Jurkat, Clone E6-1 (cell line): ENCODE measurements around the gene MCTP2.

Source experiments
- DNase-seq: peaks from one replicate; pipeline ENCODE4 v3.0.0-alpha.2; 2011; ENCODE audit warnings: low read depth, low spot score
- H3K4me3 ChIP-seq: 2 replicates; pipeline ENCODE4 v1.5.1; 2011; ENCODE audit warnings: mild to moderate bottlenecking, low read length, control low read depth, moderate library complexity

MCTP2 gene

DNA sequence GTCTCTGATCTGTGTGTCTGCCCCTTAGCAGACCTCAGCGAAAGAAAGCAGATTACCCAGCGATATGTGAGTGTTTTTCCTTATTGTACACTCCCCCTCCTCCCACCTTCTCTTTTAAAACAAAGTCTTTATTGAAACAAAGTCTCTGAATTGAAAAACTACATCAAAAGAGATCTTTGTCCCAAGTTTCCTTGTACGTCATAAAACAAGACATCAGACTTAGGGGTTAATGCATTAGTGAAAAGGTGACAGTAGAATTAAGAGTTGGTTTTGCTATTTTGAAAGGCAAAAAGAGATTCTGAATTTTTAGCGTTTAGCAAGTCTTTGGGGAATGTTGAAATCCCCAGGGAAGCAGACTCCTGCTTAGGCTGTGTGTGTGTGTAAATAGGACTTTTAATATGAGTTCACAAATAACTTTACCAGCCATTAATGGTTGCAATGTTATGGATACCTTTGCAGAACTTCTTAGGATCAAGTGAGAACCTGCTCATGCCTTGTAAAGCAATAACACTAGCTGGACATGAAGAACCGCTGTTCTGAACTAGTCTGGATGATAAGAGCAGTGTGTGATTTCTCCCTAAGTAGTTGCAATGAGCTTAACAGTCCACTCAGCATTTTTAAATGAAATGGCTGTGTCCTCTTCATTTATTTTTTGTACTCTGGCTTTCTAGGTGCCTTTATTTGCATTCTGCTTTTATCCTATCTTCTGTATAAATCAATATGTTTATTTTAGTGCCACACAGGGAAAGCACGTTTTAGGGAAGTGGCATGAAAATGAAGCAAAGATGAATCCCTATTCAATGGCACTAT, 136.6 kb downstream of the MCTP2 start:
- H3K4me3 ChIP-seq: no peak overlapping the region
- no peak for DNase-seq

DNA sequence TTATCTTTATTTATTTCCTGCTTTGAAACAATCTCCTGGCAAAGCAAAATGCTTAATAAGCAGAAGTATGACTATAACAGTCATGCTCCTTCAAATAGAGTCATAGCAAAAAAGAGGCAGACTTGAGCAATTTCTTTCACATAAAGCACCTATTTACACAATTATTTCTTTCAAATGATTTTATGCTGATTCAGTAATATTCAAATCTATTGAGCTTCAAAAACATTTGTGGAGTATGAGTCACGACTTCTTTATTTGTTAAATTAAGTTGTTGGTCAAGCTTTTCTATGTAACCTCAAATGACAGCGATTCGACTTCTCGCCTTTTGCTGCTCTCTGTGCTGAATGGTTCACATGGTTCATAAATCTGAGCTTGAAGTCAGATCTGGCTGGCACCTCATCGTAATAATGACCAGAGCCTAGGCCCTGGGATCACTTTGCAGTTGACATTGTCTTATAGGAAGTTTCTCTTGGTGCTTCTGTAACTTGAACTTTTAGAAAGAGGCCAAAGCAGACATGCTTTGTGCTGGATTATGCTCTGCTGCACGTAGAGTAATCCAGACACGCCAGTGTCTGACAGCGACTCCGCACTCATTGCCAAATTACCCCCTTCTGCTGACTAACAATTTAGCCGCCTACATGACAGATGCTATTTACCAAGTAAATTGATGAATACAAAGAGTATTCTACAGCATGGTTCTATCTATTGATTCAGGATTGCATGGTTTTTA, 139.0 kb downstream of the MCTP2 start:
- no peak for DNase-seq
- H3K4me3 ChIP-seq: no peak overlapping the region

- no peak overlapping the region for H3K4me3 ChIP-seq
- no peak for DNase-seq
These were observed 139.6 kb downstream of the MCTP2 start for GRCh38 chr15:94370936-94371285.

GRCh38 chr15:94372821-94373220, 141.5 kb downstream of the MCTP2 start:
- no peak for DNase-seq
- no peak overlapping the region for H3K4me3 ChIP-seq

DNA sequence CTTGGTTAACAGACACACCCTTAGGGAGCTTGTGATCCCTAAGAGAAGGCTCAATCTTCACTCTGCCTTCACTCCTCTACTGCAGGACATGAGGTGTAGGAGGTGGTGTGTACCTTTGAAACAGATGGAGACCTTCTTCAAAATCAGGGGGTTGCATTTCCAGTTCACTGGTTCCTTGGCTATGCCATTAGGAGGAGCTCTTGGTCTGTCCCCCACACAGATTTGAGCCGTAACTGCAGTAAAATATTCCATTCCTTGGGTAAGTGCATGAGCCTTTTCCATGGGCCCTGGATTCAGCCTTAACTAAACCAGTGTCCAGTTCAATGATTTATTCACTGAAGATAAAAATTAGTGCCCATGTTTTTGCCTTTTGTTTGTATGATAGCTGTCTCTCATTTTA, 144.6 kb downstream of the MCTP2 start:
- no peak overlapping the region for H3K4me3 ChIP-seq
- DNase-seq: no peak

DNA sequence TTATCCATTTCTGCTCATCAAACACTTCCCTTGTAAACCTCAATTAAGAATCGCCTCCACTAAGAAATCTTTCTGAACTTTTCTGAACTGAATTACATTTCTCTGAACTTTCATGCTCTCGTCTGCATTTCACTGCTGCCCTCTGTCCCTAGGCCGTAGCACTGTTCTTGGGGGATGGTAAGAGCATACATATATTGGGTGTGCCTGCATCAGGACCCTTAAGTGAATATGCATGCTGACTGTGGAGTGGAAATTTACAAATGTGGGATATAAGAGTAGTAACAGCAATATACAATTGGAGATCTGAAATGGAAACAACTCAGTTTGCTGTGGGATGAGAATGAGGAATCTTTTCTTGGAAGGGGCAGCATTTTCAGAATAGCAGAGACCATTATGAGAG, 148.6 kb downstream of the MCTP2 start:
- no peak overlapping the region for H3K4me3 ChIP-seq
- no peak for DNase-seq

DNA sequence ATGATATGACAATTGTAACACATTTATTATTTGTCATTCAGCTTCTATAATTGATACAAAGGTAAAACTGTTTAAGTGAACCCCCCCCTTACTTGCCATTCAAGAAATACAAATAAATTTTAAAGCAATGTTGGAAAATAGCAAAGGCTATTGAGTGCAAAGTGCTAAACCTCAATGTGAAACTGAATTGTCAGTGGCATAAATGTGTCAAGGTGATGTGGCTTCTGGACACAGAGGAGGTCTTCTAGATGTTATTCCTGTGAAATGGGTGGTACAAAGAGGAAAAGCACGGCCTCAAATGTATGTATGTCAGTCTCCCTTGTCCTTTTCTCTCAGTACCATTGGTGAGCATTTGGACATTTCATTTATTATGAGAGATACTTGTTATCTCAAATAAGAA, 149.4 kb downstream of the MCTP2 start:
- H3K4me3 ChIP-seq: no peak overlapping the region
- DNase-seq: no peak

- H3K4me3 ChIP-seq: no peak overlapping the region
- DNase-seq: no peak
These were observed 150.0 kb downstream of the MCTP2 start for GRCh38 chr15:94381384-94381783.

DNA sequence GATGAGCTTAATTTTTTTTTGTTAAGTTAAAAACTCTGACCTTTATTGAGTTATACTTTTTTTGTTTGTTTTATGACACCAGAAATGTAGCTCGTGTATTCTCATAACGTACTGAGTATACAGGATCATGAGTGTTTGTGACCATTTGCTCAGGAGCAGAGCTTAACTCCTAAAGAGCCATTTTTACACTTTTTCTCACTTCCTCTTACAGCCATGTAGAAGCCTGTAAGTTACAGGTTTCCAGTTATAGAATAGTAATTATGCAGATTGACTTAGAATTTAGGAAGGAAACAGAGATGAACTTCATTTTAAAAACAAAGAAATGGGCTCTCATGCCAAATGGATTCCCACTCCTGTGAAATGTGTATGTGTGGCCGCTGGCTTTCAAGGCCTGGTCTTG, 151.7 kb downstream of the MCTP2 start:
- H3K4me3 ChIP-seq: no peak overlapping the region
- DNase-seq: no peak

- DNase-seq: no peak
- H3K4me3 ChIP-seq: no peak overlapping the region
These were observed 152.3 kb downstream of the MCTP2 start for GRCh38 chr15:94383706-94384105.

GRCh38 chr15:94385441-94385840, 154.1 kb downstream of the MCTP2 start:
- no peak overlapping the region for H3K4me3 ChIP-seq
- DNase-seq: no peak

DNA sequence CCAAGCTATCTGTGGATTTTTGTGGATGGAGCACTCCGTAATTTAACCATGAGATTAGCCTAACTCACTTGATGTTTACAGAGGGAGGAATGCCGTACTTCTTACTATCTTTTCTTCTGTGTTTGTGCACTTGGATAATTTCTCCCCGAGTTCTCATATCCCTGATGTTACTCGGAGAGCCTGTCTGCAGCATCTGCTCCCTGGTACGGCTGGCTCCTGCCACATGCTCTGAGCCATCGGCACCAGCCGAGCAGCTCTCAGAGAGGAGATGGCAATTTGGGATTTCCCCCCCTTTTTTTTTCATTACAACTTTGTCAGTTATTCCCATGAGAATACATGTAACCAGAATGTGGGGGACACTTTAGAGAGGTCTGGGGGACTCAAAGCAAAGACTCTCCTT, 155.0 kb downstream of the MCTP2 start:
- no peak for DNase-seq
- no peak overlapping the region for H3K4me3 ChIP-seq

DNA sequence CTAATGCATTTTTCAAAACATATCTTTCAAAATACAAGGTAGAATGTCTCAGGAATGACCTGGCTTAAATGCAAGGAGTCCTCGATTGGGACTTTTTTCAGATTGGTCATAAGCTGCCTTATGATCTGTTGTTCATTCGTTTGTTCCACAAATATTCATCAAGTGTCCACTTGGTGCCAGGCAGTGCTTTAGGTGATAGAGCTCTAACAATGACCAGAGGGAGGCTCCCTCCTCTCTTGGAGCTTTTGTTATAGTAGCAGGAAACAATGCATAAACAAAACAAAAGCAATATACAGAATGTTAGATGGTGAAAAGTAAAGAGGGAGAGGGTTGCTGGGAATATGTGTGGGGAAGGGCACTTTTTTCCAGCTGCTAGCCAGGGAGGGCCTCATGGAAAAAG, 156.1 kb downstream of the MCTP2 start:
- DNase-seq: no peak
- no peak overlapping the region for H3K4me3 ChIP-seq

DNA sequence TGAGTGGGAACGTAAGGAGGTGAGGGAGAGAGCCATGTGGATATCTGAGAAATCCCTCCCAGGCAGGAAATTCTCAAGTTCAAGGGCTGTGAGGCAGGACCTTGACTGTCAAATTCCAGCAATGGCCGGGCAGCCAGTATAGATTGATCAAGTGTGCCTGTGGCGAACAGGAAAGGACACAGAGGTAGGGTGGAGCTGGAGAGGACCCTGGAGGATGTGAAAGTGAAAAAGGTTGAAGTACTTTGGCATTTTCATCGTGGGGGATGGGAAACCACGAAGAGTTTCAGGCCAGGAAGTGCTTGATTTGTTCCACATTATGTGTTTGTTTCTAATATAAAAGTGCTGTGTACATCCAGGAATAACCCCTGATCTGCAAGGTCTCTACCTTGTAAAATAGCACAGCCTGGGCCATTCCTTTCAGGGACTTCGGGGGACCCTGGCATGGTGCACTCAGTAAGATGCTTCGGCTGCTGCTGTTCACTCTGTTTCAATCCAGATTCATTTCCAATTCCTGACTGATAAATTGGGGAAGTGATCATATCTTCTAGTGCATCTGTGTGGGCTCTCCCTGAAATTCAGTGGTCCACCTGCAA, 156.6 kb downstream of the MCTP2 start:
- H3K4me3 ChIP-seq: no peak overlapping the region
- peak; percentile 4 for DNase-seq

DNA sequence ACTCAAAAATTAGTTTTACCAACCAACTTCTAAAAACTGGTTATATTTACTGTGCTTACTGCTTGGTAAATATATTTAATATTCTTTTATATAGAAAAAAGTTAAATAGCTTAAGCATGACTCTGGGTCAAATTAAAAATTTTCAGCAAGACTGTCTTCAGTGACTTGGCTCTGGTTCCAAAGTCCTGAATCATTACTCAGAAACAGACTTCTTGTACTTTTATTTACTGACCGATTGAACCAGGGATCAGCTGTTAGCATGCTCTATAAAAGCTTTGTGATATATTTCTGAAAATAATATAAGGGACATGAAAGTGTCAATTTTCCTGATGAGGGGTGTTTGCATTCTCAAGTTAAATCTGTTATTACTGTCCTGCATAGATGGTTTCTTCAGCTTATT, 164.3 kb downstream of the MCTP2 start:
- H3K4me3 ChIP-seq: no peak overlapping the region
- DNase-seq: no peak

GRCh38 chr15:94397337-94397736, 166.0 kb downstream of the MCTP2 start:
- no peak for DNase-seq
- H3K4me3 ChIP-seq: no peak overlapping the region

GRCh38 chr15:94398001-94398400, 166.6 kb downstream of the MCTP2 start:
- H3K4me3 ChIP-seq: no peak overlapping the region
- DNase-seq: no peak

GRCh38 chr15:94400526-94401298, 169.4 kb downstream of the MCTP2 start:
- DNase-seq: no peak

DNA sequence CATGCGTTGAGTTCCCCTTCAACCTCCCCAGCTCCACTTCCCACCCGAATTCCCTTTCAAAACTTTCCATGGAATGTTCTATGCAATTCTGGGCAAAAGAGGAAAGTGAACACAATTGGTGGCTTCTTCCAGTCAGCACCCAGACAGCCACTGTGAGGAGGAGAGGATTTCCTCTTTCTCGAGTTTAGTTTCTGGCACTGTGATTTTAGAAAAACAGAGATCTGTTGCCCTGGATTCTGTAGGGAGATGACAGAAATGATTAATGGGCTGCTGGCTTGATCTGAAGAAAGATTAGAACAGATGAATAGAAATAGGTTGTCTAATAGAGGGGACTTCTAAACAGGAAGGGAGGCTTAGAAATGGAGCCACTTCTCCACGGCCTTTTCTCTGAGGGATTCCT, 172.0 kb downstream of the MCTP2 start:
- DNase-seq: no peak
- no peak overlapping the region for H3K4me3 ChIP-seq

More at GRCh38 chr15:94400526-94401298, 169.4 kb downstream of the MCTP2 start:
- H3K4me3 ChIP-seq: no peak overlapping the region
